GM18519 (cell line): Measurements from ENCODE around the gene RAB3C.

ENCODE experiments used
- ATAC-seq: cut with Tn5 transposase; IDR thresholded peaks from one replicate; pipeline ENCODE4 v1.9.1; 2021; ENCODE audit warnings: mild to moderate bottlenecking, moderate library complexity; ENCODE audit not compliant: unreplicated experiment, low FRiP score

RAB3C gene

GRCh38 chr5:58804291-58804690, 221.4 kb downstream of the RAB3C start:
- no peak for ATAC-seq

GRCh38 chr5:58810086-58810485, 227.2 kb downstream of the RAB3C start:
- no peak for ATAC-seq

DNA sequence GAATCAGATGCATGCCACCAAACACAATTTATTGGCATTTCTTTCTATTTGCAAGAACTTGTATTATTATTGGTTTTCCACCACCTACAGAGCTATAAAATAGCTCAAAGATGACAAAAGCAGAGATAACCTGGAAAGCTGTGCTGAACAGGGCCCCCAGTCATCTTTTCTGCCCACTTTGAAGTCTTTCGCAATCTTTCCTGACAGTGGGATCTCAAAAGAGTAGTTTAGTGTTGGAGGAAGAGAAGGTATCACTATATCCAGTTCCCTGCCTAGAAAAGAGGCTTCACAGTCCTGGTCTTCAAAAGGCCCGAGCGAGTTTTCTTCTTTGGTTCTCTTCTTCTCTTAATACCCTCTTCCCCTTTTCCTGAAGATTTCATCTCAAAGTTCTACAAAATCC, 231.0 kb downstream of the RAB3C start:
- no peak for ATAC-seq

DNA sequence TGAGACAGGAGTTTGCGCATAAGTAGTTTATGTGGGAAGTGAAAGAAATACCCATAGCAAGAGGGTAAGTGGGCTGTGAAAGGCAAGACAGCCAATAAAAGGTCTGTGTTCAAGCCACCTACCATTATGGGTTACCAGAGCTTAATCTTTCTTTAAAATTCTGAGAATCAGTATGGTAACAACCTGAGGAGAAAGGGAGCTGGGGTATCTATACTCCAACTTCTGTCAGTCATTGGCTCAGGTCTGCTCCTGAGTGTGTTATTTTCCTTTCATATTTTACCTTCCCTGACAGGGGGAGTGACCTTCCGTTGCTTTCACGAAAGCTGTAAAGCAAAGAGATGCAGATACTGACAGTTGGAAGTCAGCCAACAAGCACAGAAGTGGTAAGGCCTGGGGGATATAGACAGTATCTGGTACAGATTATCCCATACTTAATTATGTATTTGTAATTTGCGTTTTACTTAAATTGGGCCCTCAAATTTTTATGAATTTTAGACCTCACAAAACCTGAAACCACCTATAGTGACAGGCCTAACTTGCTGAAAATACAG, 233.4 kb downstream of the RAB3C start:
- no peak for ATAC-seq

DNA sequence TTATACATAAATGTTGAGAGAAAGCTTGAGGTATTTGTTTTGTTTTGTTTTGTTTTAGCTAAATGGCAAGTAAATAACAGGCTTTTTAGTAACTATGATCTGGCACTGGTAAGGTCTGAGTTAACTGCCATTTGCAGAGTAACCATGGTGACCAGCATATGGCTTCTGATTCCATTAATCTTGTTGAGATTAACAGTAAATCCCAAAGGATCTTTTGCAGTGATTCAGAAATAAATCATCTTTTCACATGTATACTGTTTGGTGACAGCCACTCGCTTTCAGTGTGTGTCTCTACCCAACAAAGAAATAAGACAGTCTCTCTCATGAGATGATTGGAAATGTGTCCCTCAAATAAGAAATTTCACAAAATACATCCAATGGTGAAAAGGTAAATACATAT, 235.6 kb downstream of the RAB3C start:
- no peak for ATAC-seq

- ATAC-seq, result no peak
These were observed 242.6 kb downstream of the RAB3C start for GRCh38 chr5:58825441-58825840.

DNA sequence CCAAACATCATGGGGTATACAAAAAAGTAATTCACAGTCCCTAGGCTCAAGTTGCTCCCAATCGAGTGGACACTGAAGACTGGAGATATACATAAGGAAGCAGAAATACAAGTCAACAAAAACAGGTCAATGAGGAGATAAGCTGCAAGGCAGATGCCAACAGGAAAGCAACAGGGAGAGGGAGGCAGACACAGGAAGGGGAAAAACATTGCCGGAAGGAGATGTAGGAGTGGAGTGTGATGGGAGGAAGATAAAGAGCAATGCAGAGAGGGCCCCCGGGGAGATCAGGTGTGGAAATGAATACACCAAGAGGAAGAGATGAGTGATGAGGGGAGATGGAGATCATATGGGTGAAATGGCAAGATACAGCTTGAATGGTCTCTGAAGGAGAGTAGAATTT, 243.0 kb downstream of the RAB3C start:
- ATAC-seq, result no peak

GRCh38 chr5:58827463-58827862, 244.6 kb downstream of the RAB3C start:
- no peak for ATAC-seq

DNA sequence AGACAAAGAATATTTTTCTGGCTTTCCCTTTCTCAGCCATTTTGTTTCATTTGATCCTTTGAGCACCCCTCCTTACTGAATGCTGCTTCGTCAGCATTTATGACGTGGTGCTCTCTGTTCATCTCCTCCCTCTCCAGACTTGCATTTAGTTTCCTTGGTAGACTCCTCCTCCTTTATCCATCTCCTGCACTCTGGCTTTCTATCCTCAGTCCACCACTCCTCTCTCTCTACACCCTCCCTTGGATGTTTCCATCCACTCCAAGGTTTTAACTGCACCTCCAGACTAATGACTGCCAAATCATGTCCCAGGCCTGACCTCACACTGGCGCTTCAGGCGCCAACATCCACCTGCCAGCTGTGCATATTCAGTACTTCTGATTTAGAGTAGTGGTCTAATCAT, 245.4 kb downstream of the RAB3C start:
- ATAC-seq, result no peak

- ATAC-seq, result no peak
These were observed 251.7 kb downstream of the RAB3C start for GRCh38 chr5:58834242-58835225.

DNA sequence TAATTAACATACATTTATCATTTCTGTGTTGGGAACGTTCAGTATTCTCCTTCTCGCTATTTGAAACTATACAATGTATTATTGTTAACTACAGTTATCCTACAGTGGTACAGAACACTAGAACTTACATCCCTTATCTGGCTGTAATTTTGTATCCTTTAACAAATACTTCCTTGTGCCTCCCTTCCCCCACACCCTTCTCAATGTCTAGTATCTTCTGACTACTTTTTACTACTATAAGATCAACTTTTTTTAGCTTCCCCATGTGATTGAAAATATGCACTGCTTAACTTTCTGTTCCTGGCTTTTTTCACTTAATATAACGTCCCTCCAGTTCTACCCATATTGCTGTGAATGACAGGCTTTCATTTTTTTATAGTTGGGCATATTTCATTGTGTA, 253.5 kb downstream of the RAB3C start:
- no peak for ATAC-seq

- no peak for ATAC-seq
These were observed 255.9 kb downstream of the RAB3C start for GRCh38 chr5:58838729-58839128.

DNA sequence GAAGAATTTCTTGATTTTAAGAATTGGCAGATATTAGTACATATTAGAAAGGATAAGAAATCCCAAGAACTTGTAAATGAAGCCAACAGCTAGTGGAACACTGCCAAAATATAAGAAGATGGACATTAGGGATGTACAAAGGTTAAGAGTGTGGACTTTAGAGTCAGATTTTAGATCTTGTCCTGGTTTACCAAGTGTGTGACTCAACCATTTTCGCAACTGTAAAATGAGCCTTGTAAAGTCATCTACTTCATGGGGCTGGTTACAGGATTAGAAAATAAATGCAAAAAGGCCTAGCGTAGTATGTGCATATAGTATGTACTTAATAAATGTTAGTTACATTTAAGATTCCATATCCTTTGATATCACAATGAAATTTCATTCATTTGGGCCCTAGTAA, 260.0 kb downstream of the RAB3C start:
- no peak for ATAC-seq

- no peak for ATAC-seq
These were observed 261.5 kb downstream of the RAB3C start for GRCh38 chr5:58844395-58844794.

DNA sequence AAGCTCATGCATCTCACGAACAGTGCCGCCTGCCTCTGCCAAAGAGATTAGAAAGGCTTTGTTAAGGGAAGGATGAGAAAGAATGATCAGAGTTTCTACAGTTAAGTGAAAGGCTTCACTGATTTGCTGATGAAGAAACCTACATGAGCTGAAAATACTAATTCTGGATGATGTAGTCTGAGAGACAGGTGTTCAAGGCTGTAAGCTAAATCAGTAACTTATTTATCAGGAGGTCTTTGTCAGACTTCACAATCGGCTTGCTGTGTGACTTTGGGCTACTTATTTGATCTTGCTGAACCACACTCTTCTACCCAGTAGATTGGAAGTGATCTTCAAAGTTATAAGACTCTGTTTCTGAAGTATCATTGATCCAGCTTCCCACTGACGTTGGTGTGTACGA, 264.2 kb downstream of the RAB3C start:
- no peak for ATAC-seq

DNA sequence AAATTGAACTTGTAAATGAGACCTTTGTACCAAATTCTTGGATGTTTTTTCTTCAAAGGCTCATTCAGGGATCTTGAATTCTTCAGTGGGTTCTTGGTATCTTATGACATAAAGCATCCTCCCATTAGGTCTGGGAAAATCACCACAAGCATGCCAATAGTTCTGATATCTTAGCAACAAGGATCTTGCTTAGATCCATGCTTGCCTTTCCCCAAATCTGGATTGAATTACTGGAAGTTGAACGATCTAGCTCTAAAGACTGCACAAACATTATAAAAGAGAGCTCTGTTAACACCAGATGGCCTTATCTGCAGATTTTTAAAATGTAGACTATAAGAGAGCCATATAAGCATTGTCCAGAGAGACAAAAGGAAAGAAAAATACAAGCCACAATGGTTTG, 266.3 kb downstream of the RAB3C start:
- no peak for ATAC-seq

DNA sequence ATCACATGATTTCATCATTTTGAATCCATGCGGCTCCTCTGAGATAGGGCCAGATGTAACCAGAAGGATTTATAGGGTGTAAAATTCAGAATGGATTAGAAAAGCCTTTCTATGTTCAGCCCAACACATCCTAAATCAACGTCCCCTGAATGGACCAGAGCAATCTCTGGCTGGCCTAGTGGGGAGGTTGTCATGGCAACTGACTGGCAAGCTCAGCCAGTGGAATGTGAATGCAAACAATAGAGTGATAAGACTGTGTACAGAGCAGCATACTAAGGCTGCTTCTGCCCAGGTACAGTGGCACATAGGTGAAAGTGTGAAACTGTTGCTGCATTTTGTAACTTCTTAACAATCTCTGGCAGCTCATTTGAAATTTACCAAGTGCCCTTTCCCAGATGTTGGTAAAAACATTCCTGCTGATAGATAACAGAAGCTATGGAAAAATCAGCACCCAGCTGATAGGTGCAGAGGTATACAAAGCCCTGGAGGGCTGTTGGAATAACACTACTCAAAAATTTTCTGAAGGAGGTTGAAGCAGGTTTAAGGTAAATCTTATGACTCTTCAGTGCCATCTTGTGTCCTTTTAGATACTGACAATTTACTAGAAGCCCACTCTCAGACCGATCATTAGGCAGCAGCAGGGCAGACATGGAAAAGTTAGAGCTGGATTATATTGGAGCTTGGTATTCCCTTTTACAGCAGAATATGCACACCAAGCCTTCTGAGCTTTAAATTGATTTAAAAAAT, 267.2 kb downstream of the RAB3C start:
- no peak for ATAC-seq

DNA sequence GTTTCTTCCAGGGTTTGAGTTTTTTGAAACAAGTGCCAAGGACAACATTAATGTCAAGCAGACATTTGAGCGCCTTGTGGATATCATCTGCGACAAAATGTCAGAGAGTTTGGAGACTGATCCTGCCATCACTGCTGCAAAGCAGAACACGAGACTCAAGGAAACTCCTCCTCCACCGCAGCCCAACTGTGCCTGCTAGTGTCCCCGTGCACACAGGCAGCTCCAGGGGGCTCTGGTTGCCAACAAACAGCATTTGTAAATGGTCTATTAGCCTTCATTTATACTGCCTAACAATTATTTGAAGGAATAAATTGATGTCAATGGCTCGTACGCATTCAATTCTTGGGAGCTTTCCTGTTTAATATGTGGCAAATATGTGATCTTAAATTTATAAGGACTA, 268.3 kb downstream of the RAB3C start:
- ATAC-seq, result no peak

DNA sequence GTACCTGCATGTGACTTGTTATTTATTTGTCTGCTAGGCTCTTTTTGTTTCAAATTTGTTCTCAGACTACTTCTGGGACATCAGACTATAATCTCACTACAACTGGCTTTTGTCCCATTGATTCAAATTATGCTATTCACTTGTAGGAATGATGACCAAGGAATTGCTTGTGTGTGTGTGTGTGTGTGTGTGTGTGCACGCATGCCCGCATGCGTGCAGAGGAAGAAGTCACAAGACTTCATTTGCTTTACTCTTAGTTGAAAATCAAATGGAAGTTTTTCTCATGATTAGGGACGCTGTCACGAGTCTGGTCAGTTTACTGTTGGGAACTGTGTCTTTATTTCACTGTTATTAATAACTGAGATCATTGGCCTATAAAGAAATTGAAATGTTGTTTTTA, 268.7 kb downstream of the RAB3C start:
- no peak for ATAC-seq

- ATAC-seq, result no peak
These were observed 269.7 kb downstream of the RAB3C start for GRCh38 chr5:58852566-58852965.

DNA sequence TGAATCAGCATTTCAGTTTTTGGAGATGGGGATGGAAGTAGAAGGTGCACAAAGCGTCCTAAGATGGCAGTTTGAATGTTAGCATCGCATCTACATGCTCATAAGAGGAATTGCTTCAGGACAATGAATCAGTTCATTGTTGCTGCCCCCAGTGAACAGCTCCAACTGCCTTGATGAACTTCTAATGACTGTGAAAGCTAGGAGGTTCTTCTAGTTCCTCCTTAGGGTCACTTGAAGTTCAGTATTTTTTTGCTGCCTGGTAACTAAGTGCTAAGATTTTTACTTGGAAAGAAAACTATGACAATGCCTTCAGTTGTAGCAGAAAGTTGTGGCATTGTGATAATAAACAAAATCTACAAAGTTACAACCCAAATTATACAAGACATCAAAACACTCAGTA, 271.6 kb downstream of the RAB3C start:
- no peak for ATAC-seq
